ENCODE data around the gene LAMC3.

Gene LAMC3

GRCh38 chr9:130988400-130988747 lies 20.6 kb upstream of the LAMC3 start:
- H3K4me2 ChIP-seq (ENCODE audit: low read length): no peak overlapping the region
- H3K36me3 ChIP-seq (ENCODE audit: insufficient read depth, low read length): no peaks in the 10 kb centered on the region
- no peaks in the 10 kb centered on the region for H3K4me1 ChIP-seq (ENCODE audit: control insufficient read depth, insufficient read depth, low read length)
- peaks cover 74% of the 10 kb centered on the region for H3K27me3 ChIP-seq (ENCODE audit: control insufficient read depth, insufficient read depth, low read length)
- no peaks in the 10 kb centered on the region for H3K9me3 ChIP-seq (replicated peaks; ENCODE audit: low read length)
- no peak overlapping the region for H3K4me3 ChIP-seq (ENCODE audit: low read length)
- no peak overlapping the region for H3K9ac ChIP-seq (ENCODE audit: low read depth, low read length)

- Histone ChIP-seq H3K36me3 (ENCODE audit: insufficient read depth, low read length) (no peaks in the 10 kb centered on the region), H3K4me3 (ENCODE audit: low read length) (no peak overlapping the region), H3K9ac (ENCODE audit: low read depth, low read length) (no peak overlapping the region), H3K4me2 (ENCODE audit: low read length) (no peak overlapping the region), H3K27me3 (ENCODE audit: control insufficient read depth, insufficient read depth, low read length) (peaks cover 72% of the 10 kb centered on the region), H3K9me3 (replicated peaks; ENCODE audit: low read length) (no peaks in the 10 kb centered on the region), H3K4me1 (ENCODE audit: control insufficient read depth, insufficient read depth, low read length) (no peaks in the 10 kb centered on the region)
Observed at GRCh38 chr9:130988905-130989304, 20.1 kb upstream of the LAMC3 start.

GRCh38 chr9:130989391-130989790 lies 19.6 kb upstream of the LAMC3 start:
- Histone ChIP-seq H3K9me3 (replicated peaks; ENCODE audit: low read length) (no peaks in the 10 kb centered on the region), H3K36me3 (ENCODE audit: insufficient read depth, low read length) (no peaks in the 10 kb centered on the region), H3K4me1 (ENCODE audit: control insufficient read depth, insufficient read depth, low read length) (no peaks in the 10 kb centered on the region), H3K4me2 (ENCODE audit: low read length) (no peak overlapping the region), H3K9ac (ENCODE audit: low read depth, low read length) (no peak overlapping the region), H3K4me3 (ENCODE audit: low read length) (no peak overlapping the region), H3K27me3 (ENCODE audit: control insufficient read depth, insufficient read depth, low read length) (peaks cover 67% of the 10 kb centered on the region)

GRCh38 chr9:130989891-130990290 lies 19.1 kb upstream of the LAMC3 start:
- Histone ChIP-seq H3K4me2 (ENCODE audit: low read length) (no peak overlapping the region), H3K36me3 (ENCODE audit: insufficient read depth, low read length) (no peaks in the 10 kb centered on the region), H3K27me3 (ENCODE audit: control insufficient read depth, insufficient read depth, low read length) (peaks cover 62% of the 10 kb centered on the region), H3K4me1 (ENCODE audit: control insufficient read depth, insufficient read depth, low read length) (peaks cover under 1% of the 10 kb centered on the region), H3K9me3 (replicated peaks; ENCODE audit: low read length) (no peaks in the 10 kb centered on the region), H3K4me3 (ENCODE audit: low read length) (no peak overlapping the region), H3K9ac (ENCODE audit: low read depth, low read length) (no peak overlapping the region)

GRCh38 chr9:130990306-130990977 lies 18.5 kb upstream of the LAMC3 start:
- Histone ChIP-seq H3K9ac (ENCODE audit: low read depth, low read length) (no peak overlapping the region), H3K27me3 (ENCODE audit: control insufficient read depth, insufficient read depth, low read length) (peaks cover 59% of the 10 kb centered on the region), H3K4me1 (ENCODE audit: control insufficient read depth, insufficient read depth, low read length) (peaks cover 6% of the 10 kb centered on the region), H3K36me3 (ENCODE audit: insufficient read depth, low read length) (no peaks in the 10 kb centered on the region), H3K9me3 (replicated peaks; ENCODE audit: low read length) (no peaks in the 10 kb centered on the region), H3K4me3 (ENCODE audit: low read length) (no peak overlapping the region), H3K4me2 (ENCODE audit: low read length) (no peak overlapping the region)

GRCh38 chr9:130990978-130991777 lies 17.8 kb upstream of the LAMC3 start:
- Histone ChIP-seq H3K9ac (ENCODE audit: low read depth, low read length) (no peak overlapping the region), H3K4me3 (ENCODE audit: low read length) (no peak overlapping the region), H3K4me1 (ENCODE audit: control insufficient read depth, insufficient read depth, low read length) (peaks cover 8% of the 10 kb centered on the region), H3K4me2 (ENCODE audit: low read length) (no peak overlapping the region), H3K9me3 (replicated peaks; ENCODE audit: low read length) (no peaks in the 10 kb centered on the region), H3K27me3 (ENCODE audit: control insufficient read depth, insufficient read depth, low read length) (peaks cover 54% of the 10 kb centered on the region), H3K36me3 (ENCODE audit: insufficient read depth, low read length) (no peaks in the 10 kb centered on the region)

- Histone ChIP-seq H3K4me2 (ENCODE audit: low read length) (no peak overlapping the region), H3K4me3 (ENCODE audit: low read length) (no peak overlapping the region), H3K36me3 (ENCODE audit: insufficient read depth, low read length) (no peaks in the 10 kb centered on the region), H3K9ac (ENCODE audit: low read depth, low read length) (no peak overlapping the region), H3K27me3 (ENCODE audit: control insufficient read depth, insufficient read depth, low read length) (peaks cover 46% of the 10 kb centered on the region), H3K4me1 (ENCODE audit: control insufficient read depth, insufficient read depth, low read length) (peaks cover 8% of the 10 kb centered on the region), H3K9me3 (replicated peaks; ENCODE audit: low read length) (no peaks in the 10 kb centered on the region)
Observed at GRCh38 chr9:130991778-130992681, 16.9 kb upstream of the LAMC3 start.

- Histone ChIP-seq H3K4me1 (ENCODE audit: control insufficient read depth, insufficient read depth, low read length) (peaks cover 8% of the 10 kb centered on the region), H3K9ac (ENCODE audit: low read depth, low read length) (no peak overlapping the region), H3K27me3 (ENCODE audit: control insufficient read depth, insufficient read depth, low read length) (peaks cover 40% of the 10 kb centered on the region), H3K4me2 (ENCODE audit: low read length) (no peak overlapping the region), H3K36me3 (ENCODE audit: insufficient read depth, low read length) (no peaks in the 10 kb centered on the region), H3K9me3 (replicated peaks; ENCODE audit: low read length) (no peaks in the 10 kb centered on the region), H3K4me3 (ENCODE audit: low read length) (no peak overlapping the region)
Observed at GRCh38 chr9:130992682-130993032, 16.3 kb upstream of the LAMC3 start.

- H3K4me3 ChIP-seq (ENCODE audit: low read length): no peak overlapping the region
- H3K4me2 ChIP-seq (ENCODE audit: low read length): no peak overlapping the region
- H3K27me3 ChIP-seq (ENCODE audit: control insufficient read depth, insufficient read depth, low read length): peaks cover 33% of the 10 kb centered on the region
- H3K9me3 ChIP-seq (replicated peaks; ENCODE audit: low read length): no peaks in the 10 kb centered on the region
- no peaks in the 10 kb centered on the region for H3K36me3 ChIP-seq (ENCODE audit: insufficient read depth, low read length)
- peaks cover 8% of the 10 kb centered on the region for H3K4me1 ChIP-seq (ENCODE audit: control insufficient read depth, insufficient read depth, low read length)
- H3K9ac ChIP-seq (ENCODE audit: low read depth, low read length): no peak overlapping the region
Observed at GRCh38 chr9:130993303-130994030, 15.5 kb upstream of the LAMC3 start.

GRCh38 chr9:130994135-130995085 lies 14.6 kb upstream of the LAMC3 start:
- Histone ChIP-seq H3K4me1 (ENCODE audit: control insufficient read depth, insufficient read depth, low read length) (peaks cover 8% of the 10 kb centered on the region), H3K27me3 (ENCODE audit: control insufficient read depth, insufficient read depth, low read length) (peaks cover 37% of the 10 kb centered on the region)

More at GRCh38 chr9:130994135-130995085, 14.6 kb upstream of the LAMC3 start:
- H3K9me3 ChIP-seq (replicated peaks; ENCODE audit: low read length): no peaks in the 10 kb centered on the region
- H3K36me3 ChIP-seq (ENCODE audit: insufficient read depth, low read length): no peaks in the 10 kb centered on the region
- H3K4me2 ChIP-seq (ENCODE audit: low read length): no peak overlapping the region
- no peak overlapping the region for H3K9ac ChIP-seq (ENCODE audit: low read depth, low read length)
- H3K4me3 ChIP-seq (ENCODE audit: low read length): no peak overlapping the region

Data from skeletal muscle satellite cell (primary cell).